MCF 10A (cell line): ENCODE data around the gene ARHGEF4. TPM values are rescaled to one million over a fixed set of nuclear protein-coding genes. Genes with fewer than 3 reads are reported as not detected.

Source experiments
- BruUV-seq: library from RNA; stranded (reverse); fragments of 400-500 nt; replicated peaks from 2 replicates; lab custom pipeline; 2021; lab: Mats Ljungman, UMichigan
- CTCF ChIA-PET: fragments of 300-600 bp; sonication (Branson Sonifier 250); formaldehyde crosslinking; extraction: SDS; loops from one replicate; lab custom pipeline; 2021; ENCODE audit warnings: antibody characterized with exemption, inconsistent platforms; lab: Yijun Ruan, JAX
- POLR2A ChIA-PET: fragments of 300-600, 350-650 bp; sonication (Branson Sonifier 250); formaldehyde crosslinking; extraction: SDS; loops from one replicate; lab custom pipeline; 2020; ENCODE audit warnings: antibody characterized with exemption, inconsistent platforms; lab: Yijun Ruan, JAX
- DNase-seq: peaks from one replicate; pipeline ENCODE4 v3.0.0-alpha.2; 2018; ENCODE audit not compliant: unreplicated experiment
- H3K27ac Mint-ChIP-seq: one replicate; pipeline ENCODE4 v1.8.0; 2022; ENCODE audit warnings: mild to moderate bottlenecking, low read depth, mixed read lengths; ENCODE audit not compliant: unreplicated experiment
- H3K27me3 Mint-ChIP-seq: one replicate; pipeline ENCODE4 v1.8.0; 2022; ENCODE audit warnings: mixed read lengths; ENCODE audit not compliant: insufficient read depth, unreplicated experiment
- H3K36me3 Mint-ChIP-seq: one replicate; pipeline ENCODE4 v1.8.0; 2022; ENCODE audit warnings: mild to moderate bottlenecking, moderate library complexity, mixed read lengths; ENCODE audit not compliant: insufficient read depth, unreplicated experiment
- H3K4me1 Mint-ChIP-seq: one replicate; pipeline ENCODE4 v1.8.0; 2022; ENCODE audit warnings: mixed read lengths; ENCODE audit not compliant: insufficient read depth, unreplicated experiment
- H3K4me3 Mint-ChIP-seq: one replicate; pipeline ENCODE4 v1.8.0; 2022; ENCODE audit warnings: mild to moderate bottlenecking, moderate library complexity, mixed read lengths; ENCODE audit not compliant: unreplicated experiment
- H3K9me3 Mint-ChIP-seq: one replicate; pipeline ENCODE4 v1.8.0; 2022; ENCODE audit warnings: mixed read lengths; ENCODE audit not compliant: unreplicated experiment
- intact Hi-C: fragments of 100-400 bp; cut with micrococcal nuclease; formaldehyde crosslinking; loops from 2 replicates; pipeline ENCODE4 v1.14.1; 2022
- total RNA-seq: library from RNA; stranded (reverse); gene quantifications from 2 replicates; pipeline ENCODE4 v1.2.3, GENCODE V29; 2022
- TF ChIP-seq, protein P1 (sequence below): fragments of 200-600 bp; IDR thresholded peaks from one replicate; pipeline ENCODE4 v1.8.0; 2022; ENCODE audit warnings: antibody characterized with exemption, mild to moderate bottlenecking; ENCODE audit not compliant: unreplicated experiment

The ARHGEF4 gene
- total RNA-seq, 1 experiment from 2014 or later, result 52.0 TPM

DNA sequence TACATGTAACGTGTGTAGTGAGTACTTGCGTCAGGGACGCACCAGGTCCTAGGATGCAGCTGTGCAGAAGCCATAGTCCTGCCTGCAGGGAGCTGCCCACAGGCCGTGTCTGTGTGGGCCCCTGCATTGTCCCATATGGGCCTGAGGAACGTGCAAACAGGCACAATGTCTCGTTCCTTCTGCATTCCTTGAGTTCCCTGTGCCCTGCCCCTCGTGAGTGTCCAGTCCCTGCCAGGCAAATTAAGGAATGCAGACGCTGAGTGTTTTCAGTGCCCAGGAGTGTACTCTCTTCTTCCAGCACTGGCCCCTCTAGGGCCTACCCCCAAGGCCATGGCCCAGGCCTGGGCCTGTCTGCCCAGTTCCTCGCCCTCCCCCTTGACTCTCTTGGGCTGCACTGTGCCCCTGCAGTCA lies 194.7 kb downstream of the ARHGEF4 start:
- CTCF ChIA-PET, result no interaction called here
- H3K4me3 Mint-ChIP-seq, result no peak overlapping the region
- no peak overlapping the region for H3K27ac Mint-ChIP-seq
- no peaks in the 10 kb centered on the region for H3K9me3 Mint-ChIP-seq
- intact Hi-C loops, result no loop called here
- DNase-seq, result no peak
- POLR2A ChIA-PET, result interaction anchor here (0.9 kb wide), 1 partner anchor 14 kb away, joined by 4 read pairs; no protein-coding TSS in a partner anchor
- peaks cover 9% of the 10 kb centered on the region for H3K4me1 Mint-ChIP-seq
- H3K36me3 Mint-ChIP-seq, result peaks cover 7% of the 10 kb centered on the region
- no TSS peak for BruUV-seq
- TF ChIP-seq, protein P1, sequence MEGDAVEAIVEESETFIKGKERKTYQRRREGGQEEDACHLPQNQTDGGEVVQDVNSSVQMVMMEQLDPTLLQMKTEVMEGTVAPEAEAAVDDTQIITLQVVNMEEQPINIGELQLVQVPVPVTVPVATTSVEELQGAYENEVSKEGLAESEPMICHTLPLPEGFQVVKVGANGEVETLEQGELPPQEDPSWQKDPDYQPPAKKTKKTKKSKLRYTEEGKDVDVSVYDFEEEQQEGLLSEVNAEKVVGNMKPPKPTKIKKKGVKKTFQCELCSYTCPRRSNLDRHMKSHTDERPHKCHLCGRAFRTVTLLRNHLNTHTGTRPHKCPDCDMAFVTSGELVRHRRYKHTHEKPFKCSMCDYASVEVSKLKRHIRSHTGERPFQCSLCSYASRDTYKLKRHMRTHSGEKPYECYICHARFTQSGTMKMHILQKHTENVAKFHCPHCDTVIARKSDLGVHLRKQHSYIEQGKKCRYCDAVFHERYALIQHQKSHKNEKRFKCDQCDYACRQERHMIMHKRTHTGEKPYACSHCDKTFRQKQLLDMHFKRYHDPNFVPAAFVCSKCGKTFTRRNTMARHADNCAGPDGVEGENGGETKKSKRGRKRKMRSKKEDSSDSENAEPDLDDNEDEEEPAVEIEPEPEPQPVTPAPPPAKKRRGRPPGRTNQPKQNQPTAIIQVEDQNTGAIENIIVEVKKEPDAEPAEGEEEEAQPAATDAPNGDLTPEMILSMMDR, result no peak
- no peaks in the 10 kb centered on the region for H3K27me3 Mint-ChIP-seq

DNA sequence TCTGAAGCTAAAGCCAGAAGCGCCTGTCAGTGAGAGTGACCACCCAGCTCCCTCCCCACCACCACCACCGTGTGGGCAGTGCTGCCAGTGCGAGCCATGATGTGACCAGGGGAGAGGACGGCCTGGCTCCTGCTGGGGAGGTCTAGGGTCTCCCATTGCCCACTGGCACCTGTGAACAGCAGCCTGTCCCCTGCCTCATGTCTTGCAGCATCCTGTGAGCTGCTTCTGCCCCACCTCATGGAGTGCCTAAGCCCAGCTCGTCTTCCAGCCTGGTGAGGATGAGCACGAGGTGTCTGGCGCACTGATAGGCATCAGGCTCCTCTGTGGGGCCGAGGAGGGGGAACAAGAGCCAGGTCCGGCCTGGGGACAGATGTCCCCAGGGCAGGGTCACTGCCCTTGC lies 195.2 kb downstream of the ARHGEF4 start:
- CTCF ChIA-PET, result no interaction called here
- POLR2A ChIA-PET, result interaction anchor here (0.9 kb wide), 1 partner anchor 15 kb away, joined by 4 read pairs; no protein-coding TSS in a partner anchor
- Mint-ChIP-seq H3K36me3 (peaks cover 8% of the 10 kb centered on the region), H3K27me3 (no peaks in the 10 kb centered on the region), H3K27ac (no peak overlapping the region), H3K4me1 (peaks cover 9% of the 10 kb centered on the region), H3K9me3 (no peaks in the 10 kb centered on the region), H3K4me3 (no peak overlapping the region)
- no TSS peak for BruUV-seq
- intact Hi-C loops, result no loop called here
- TF ChIP-seq, protein P1, result no peak
- DNase-seq, result no peak

DNA sequence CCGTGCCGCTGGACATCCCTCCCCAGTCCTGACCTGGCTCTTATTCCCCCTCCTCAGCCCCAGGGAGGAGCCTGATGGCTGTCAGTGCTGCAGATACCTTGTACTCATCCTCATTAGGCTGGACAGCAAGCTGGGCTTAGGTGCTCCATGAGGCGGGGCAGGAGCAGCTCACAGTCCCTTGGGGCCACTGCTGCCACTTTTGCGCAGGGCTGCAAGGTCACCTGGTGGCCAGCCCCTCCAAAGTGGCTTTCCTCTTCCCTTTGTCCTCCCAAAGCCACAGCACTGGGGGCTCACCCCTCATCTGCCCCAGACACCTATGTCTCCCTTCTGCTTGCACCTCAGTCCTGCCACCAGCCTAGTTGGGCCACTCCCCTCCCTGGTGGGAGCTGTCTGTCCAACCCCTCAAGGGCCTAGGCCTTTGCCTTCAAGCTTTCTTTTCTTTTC lies 195.7 kb downstream of the ARHGEF4 start:
- Mint-ChIP-seq H3K9me3 (no peaks in the 10 kb centered on the region), H3K27ac (no peak overlapping the region), H3K4me1 (peaks cover 9% of the 10 kb centered on the region), H3K4me3 (no peak overlapping the region), H3K36me3 (peaks cover 8% of the 10 kb centered on the region), H3K27me3 (no peaks in the 10 kb centered on the region)
- no TSS peak for BruUV-seq
- ChIA-PET POLR2A (interaction anchor here (1.1 kb wide), 1 partner anchor 9 kb away, joined by 4 read pairs; no protein-coding TSS in a partner anchor), CTCF (interaction anchor here (0.5 to 1.1 kb wide), 2 partner anchors 19 to 674 kb away, joined by 3 read pairs; no protein-coding TSS in a partner anchor)
- intact Hi-C loops, result no loop called here
- DNase-seq, result no peak
- TF ChIP-seq, protein P1, result no peak

DNA sequence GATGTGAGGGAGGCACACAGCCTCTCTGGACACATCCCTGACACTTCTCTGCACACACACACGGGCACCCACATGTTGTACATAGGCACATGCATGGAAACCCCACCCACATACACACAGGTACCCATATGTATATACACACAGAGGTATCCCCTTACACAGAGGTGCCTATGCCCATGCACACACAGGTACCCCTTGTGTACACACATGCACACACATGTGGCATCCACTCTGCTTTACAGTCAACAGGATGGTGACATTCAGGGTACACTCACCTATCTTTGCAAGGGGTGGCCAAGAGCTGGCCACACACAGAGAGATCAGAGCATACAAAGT lies 197.0 kb downstream of the ARHGEF4 start:
- Mint-ChIP-seq H3K36me3 (peaks cover 8% of the 10 kb centered on the region), H3K9me3 (no peaks in the 10 kb centered on the region), H3K27ac (no peak overlapping the region), H3K4me3 (no peak overlapping the region), H3K27me3 (no peaks in the 10 kb centered on the region), H3K4me1 (peaks cover 9% of the 10 kb centered on the region)
- DNase-seq, result no peak
- ChIA-PET CTCF (no interaction called here), POLR2A (interaction anchor here (1.0 to 1.4 kb wide), 2 partner anchors 17 to 71 kb away, joined by 3 to 5 read pairs; partner anchors contain the start of gene PLEKHB2)
- intact Hi-C loops, result no loop called here
- BruUV-seq, result no TSS peak
- TF ChIP-seq, protein P1, result no peak
